WTC11 (cell line): ENCODE measurements around the gene BTN2A1. TPM values are rescaled to one million over a fixed set of nuclear protein-coding genes. Genes with fewer than 3 reads are reported as not detected.

Experiments used
- ATAC-seq: fragments of 200-7000 bp; cut with Tn5 transposase; 2 replicates; pipeline ENCODE4 v1.10.0; 2021; ENCODE audit warnings: mild to moderate bottlenecking, moderate library complexity
- CTCF ChIA-PET: fragments of 300-600 bp; sonication (Branson Sonifier 250); formaldehyde crosslinking; loops from one replicate; lab custom pipeline; 2021; ENCODE audit warnings: antibody characterized with exemption; lab: Charles Lee
- POLR2A ChIA-PET: fragments of 350-600 bp; sonication (Branson Sonifier 250); formaldehyde crosslinking; loops from one replicate; lab custom pipeline; 2021; ENCODE audit warnings: antibody characterized with exemption; lab: Charles Lee
- DNase-seq: peaks from one replicate; pipeline ENCODE4 v3.0.0; 2021; ENCODE audit warnings: low spot score
- H3K27ac Mint-ChIP-seq: 2 replicates; pipeline ENCODE4 v1.8.0; 2021; ENCODE audit warnings: mixed read lengths
- H3K27me3 Mint-ChIP-seq: 2 replicates; pipeline ENCODE4 v1.8.0; 2021; ENCODE audit warnings: low read depth, mild to moderate bottlenecking, moderate library complexity, mixed read lengths
- H3K36me3 Mint-ChIP-seq: 2 replicates; pipeline ENCODE4 v1.8.0; 2021; ENCODE audit warnings: mixed read lengths
- H3K4me1 Mint-ChIP-seq: 2 replicates; pipeline ENCODE4 v1.8.0; 2022; ENCODE audit warnings: mixed read lengths
- H3K4me3 Mint-ChIP-seq: 2 replicates; pipeline ENCODE4 v1.8.0; 2021; ENCODE audit warnings: mild to moderate bottlenecking, moderate library complexity, mixed read lengths
- H3K9me3 Mint-ChIP-seq: 2 replicates; pipeline ENCODE4 v1.8.0; 2021; ENCODE audit warnings: mixed read lengths
- AFF4 ChIP-seq: sonication (generic); formaldehyde crosslinking; IDR thresholded peaks from 2 replicates; pipeline ENCODE4 v1.8.1; 2023; ENCODE audit warnings: mild to moderate bottlenecking, missing genetic modification reagents, borderline replicate concordance
- ATF1 ChIP-seq: sonication (generic); formaldehyde crosslinking; IDR thresholded peaks from 2 replicates; pipeline ENCODE4 v1.8.1; 2023; ENCODE audit warnings: mild to moderate bottlenecking, moderate library complexity, missing genetic modification reagents
- ATF6 ChIP-seq: sonication (generic); formaldehyde crosslinking; IDR thresholded peaks from 2 replicates; pipeline ENCODE4 v1.8.1; 2023; ENCODE audit warnings: mild to moderate bottlenecking, missing genetic modification reagents
- ELF4 ChIP-seq: sonication (generic); formaldehyde crosslinking; IDR thresholded peaks from 2 replicates; pipeline ENCODE4 v1.8.1; 2022; ENCODE audit warnings: low read depth, mild to moderate bottlenecking, moderate library complexity, missing genetic modification reagents
- ERG ChIP-seq: fragments of 250-450 bp; sonication (Bioruptor Pico); IDR thresholded peaks from 2 replicates; pipeline ENCODE4 v1.8.0; 2021; ENCODE audit warnings: mild to moderate bottlenecking
- MXD4 ChIP-seq: fragments of 250-450 bp; sonication (Bioruptor Pico); IDR thresholded peaks from 2 replicates; pipeline ENCODE4 v1.8.0; 2021; ENCODE audit warnings: mild to moderate bottlenecking, moderate library complexity, borderline replicate concordance
- NFATC4 ChIP-seq: fragments of 250-450 bp; sonication (Bioruptor Pico); IDR thresholded peaks from 2 replicates; pipeline ENCODE4 v1.9.0; 2021; ENCODE audit warnings: mild to moderate bottlenecking
- NFE2L1 ChIP-seq: sonication (generic); formaldehyde crosslinking; IDR thresholded peaks from 2 replicates; pipeline ENCODE4 v1.8.1; 2023; ENCODE audit warnings: missing genetic modification reagents
- OVOL2 ChIP-seq: fragments of 250-450 bp; sonication (Bioruptor Pico); IDR thresholded peaks from 2 replicates; pipeline ENCODE4 v1.9.0; 2021; ENCODE audit warnings: mild to moderate bottlenecking, borderline replicate concordance
- PRDM15 ChIP-seq: sonication (generic); formaldehyde crosslinking; IDR thresholded peaks from 2 replicates; pipeline ENCODE4 v1.8.0; 2022; ENCODE audit warnings: missing genetic modification reagents
- PRRX2 ChIP-seq: fragments of 250-450 bp; sonication (Bioruptor Pico); IDR thresholded peaks from 2 replicates; pipeline ENCODE4 v1.8.0; 2021; ENCODE audit warnings: mild to moderate bottlenecking
- SMAD3 ChIP-seq: sonication (generic); formaldehyde crosslinking; IDR thresholded peaks from 2 replicates; pipeline ENCODE4 v1.8.0; 2022; ENCODE audit warnings: missing genetic modification reagents, mild to moderate bottlenecking, borderline replicate concordance
- TCF7 ChIP-seq: sonication (generic); formaldehyde crosslinking; IDR thresholded peaks from 2 replicates; pipeline ENCODE4 v1.8.0; 2022; ENCODE audit warnings: mild to moderate bottlenecking, low read depth, missing genetic modification reagents, moderate library complexity
- TEAD4 ChIP-seq: sonication (generic); formaldehyde crosslinking; IDR thresholded peaks from 2 replicates; pipeline ENCODE4 v1.8.0; 2022; ENCODE audit warnings: mild to moderate bottlenecking, missing genetic modification reagents
- ZNF281 ChIP-seq: sonication (generic); formaldehyde crosslinking; IDR thresholded peaks from 2 replicates; pipeline ENCODE4 v1.8.0; 2023; ENCODE audit warnings: mild to moderate bottlenecking, missing genetic modification reagents
- ZNF317 ChIP-seq: sonication (generic); formaldehyde crosslinking; IDR thresholded peaks from 2 replicates; pipeline ENCODE4 v1.8.1; 2023; ENCODE audit warnings: low read depth, mild to moderate bottlenecking, moderate library complexity, missing genetic modification reagents, borderline replicate concordance
- ZNF671 ChIP-seq: fragments of 250-450 bp; sonication (Bioruptor Pico); IDR thresholded peaks from 2 replicates; pipeline ENCODE4 v1.8.0; 2021; ENCODE audit warnings: mild to moderate bottlenecking
- total RNA-seq: library from RNA; stranded (reverse); gene quantifications from 3 replicates; pipeline ENCODE4 v1.2.3, GENCODE V29; 2021

The BTN2A1 gene
- total RNA-seq, 1 experiment from 2014 or later, result 9.9 TPM

GRCh38 chr6:26471970-26472369, 14.2 kb downstream of the BTN2A1 start:
- CTCF ChIA-PET, result interaction anchor here (1.0 kb wide), 1 partner anchor 130 kb away, joined by 4 read pairs; no protein-coding TSS in a partner anchor

More at GRCh38 chr6:26471970-26472369, 14.2 kb downstream of the BTN2A1 start:
- TF ChIP-seq ZNF317 (no peak), MXD4 (no peak), OVOL2 (no peak), AFF4 (CRISPR knock-in tag) (no peak), TCF7 (CRISPR knock-in tag) (no peak), ZNF281 (CRISPR knock-in tag) (no peak), ERG (CRISPR knock-in tag) (no peak), ATF1 (CRISPR knock-in tag) (no peak), NFE2L1 (CRISPR knock-in tag) (no peak), TEAD4 (CRISPR knock-in tag) (no peak), ZNF671 (CRISPR knock-in tag) (no peak), SMAD3 (CRISPR knock-in tag) (no peak), NFATC4 (CRISPR knock-in tag) (no peak), PRDM15 (no peak), ATF6 (CRISPR knock-in tag) (no peak), PRRX2 (CRISPR knock-in tag) (no peak), ELF4 (CRISPR knock-in tag) (no peak)
- POLR2A ChIA-PET, result interaction anchor here (0.6 kb wide), 1 partner anchor 31 kb away, joined by 3 read pairs; no protein-coding TSS in a partner anchor
- Mint-ChIP-seq H3K4me1 (peaks cover 31% of the 10 kb centered on the region), H3K27ac (no peak overlapping the region), H3K4me3 (no peak overlapping the region), H3K9me3 (peaks cover 22% of the 10 kb centered on the region), H3K27me3 (no peaks in the 10 kb centered on the region), H3K36me3 (peaks cover 32% of the 10 kb centered on the region)
- ATAC-seq, result no peak
- no peak for DNase-seq
